Measurements from ENCODE around the gene FOLR2.

- TF ChIP-seq POLR2A (IDR thresholded peaks at IDR 0.05; ENCODE audit: low read depth, low read length), result no peak
- no peak for TF ChIP-seq POLR2AphosphoS5 (IDR thresholded peaks at IDR 0.05; ENCODE audit: low read depth, low read length)
Observed at GRCh38 chr11:72257570-72257969, 41.0 kb downstream of the FOLR2 start.

Data from GM12892 (cell line).